ENCODE results near the gene ANKRD12. TPM values are rescaled to one million over a fixed set of nuclear protein-coding genes. Genes with fewer than 3 reads are reported as not detected.

The ANKRD12 gene
- total RNA-seq, 2 experiments from 2014 or later: 65.9 to 66.5 TPM

DNA sequence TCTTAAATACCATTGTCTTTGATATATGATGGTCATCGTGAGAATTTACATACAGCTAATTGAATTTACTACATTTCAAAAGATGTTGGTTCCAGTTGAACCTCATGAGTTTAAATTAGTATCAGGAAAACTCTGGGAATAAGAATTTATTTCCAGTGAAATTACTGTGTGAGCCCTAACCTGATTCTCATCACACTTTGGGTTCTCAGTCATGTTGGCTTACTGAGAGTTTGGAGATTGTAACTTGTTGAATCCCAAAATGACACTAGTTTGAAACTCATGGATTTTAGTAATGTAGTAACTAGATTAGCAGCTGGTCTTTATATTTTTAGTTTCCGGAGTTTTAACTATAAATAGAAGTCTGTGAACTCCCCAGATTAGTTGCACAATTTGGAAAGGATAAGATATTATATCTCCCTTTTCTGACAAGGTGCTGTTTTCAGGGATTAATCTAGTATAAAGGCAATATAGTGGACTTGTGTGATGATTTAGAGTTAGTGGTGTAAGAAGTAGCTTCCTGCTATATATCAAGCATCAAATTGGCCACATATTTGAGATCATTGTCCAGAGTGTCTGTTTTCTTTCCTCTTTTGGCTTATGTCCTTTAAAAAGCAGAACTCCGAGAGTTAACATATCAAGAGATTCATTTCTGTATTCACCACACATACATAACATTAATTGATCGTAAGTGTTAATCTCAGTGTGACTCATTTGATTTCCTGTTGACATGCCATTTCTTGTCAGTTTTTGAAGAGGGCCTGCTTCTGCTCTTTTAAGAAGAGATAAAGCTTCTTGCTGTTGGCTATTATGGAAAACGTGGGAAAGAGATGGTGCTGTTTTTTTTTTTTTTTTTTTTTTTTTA lies 18.4 kb upstream of the ANKRD12 start:
- no peak for TF ChIP-seq EZH2phosphoT487 (IDR thresholded peaks at IDR 0.05; ENCODE audit: borderline replicate concordance, low read depth, low read length)
- TF ChIP-seq, protein P1, sequence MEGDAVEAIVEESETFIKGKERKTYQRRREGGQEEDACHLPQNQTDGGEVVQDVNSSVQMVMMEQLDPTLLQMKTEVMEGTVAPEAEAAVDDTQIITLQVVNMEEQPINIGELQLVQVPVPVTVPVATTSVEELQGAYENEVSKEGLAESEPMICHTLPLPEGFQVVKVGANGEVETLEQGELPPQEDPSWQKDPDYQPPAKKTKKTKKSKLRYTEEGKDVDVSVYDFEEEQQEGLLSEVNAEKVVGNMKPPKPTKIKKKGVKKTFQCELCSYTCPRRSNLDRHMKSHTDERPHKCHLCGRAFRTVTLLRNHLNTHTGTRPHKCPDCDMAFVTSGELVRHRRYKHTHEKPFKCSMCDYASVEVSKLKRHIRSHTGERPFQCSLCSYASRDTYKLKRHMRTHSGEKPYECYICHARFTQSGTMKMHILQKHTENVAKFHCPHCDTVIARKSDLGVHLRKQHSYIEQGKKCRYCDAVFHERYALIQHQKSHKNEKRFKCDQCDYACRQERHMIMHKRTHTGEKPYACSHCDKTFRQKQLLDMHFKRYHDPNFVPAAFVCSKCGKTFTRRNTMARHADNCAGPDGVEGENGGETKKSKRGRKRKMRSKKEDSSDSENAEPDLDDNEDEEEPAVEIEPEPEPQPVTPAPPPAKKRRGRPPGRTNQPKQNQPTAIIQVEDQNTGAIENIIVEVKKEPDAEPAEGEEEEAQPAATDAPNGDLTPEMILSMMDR (conservative IDR thresholded peaks at IDR 0.05; ENCODE audit: low read length): no peak
- no TSS peak for BruUV-seq (replicated peaks)
- Histone ChIP-seq H2AFZ (ENCODE audit: low read length) (no peak overlapping the region), H3K9me3 (ENCODE audit: low read length) (no peaks in the 10 kb centered on the region), H3K4me2 (ENCODE audit: low read length) (peak overlapping the region; percentile 37; the same call in 1 of the 2 replicates), H3K4me1 (ENCODE audit: insufficient read depth, low read length, poor library complexity, severe bottlenecking) (peaks cover 34% of the 10 kb centered on the region), H3K9me2 (ENCODE audit: insufficient read depth, low read length) (no peaks in the 10 kb centered on the region), H3K36me3 (ENCODE audit: insufficient read depth, low read length) (peaks cover 92% of the 10 kb centered on the region), H4K20me1 (ENCODE audit: insufficient read depth, low read length) (no peaks in the 10 kb centered on the region), H3K27ac (ENCODE audit: low read depth, low read length, poor library complexity, severe bottlenecking) (peak overlapping the region; percentile 34), H3K79me2 (ENCODE audit: insufficient read depth, low read depth, low read length) (peaks cover 94% of the 10 kb centered on the region), H3K4me3 (ENCODE audit: low read depth, low read length, poor library complexity, severe bottlenecking) (peak overlapping the region; percentile 6)
- no peak for DNase-seq (ENCODE audit: low spot score)
- CTCF ChIA-PET (ENCODE audit: unreplicated experiment): no interaction called here
- intact Hi-C loops (cut with micrococcal nuclease; ENCODE audit: unreplicated experiment): no loop called here
- POLR2A ChIA-PET: interaction anchor here (0.6 to 1.9 kb wide), 11 partner anchors 8 to 398 kb away, joined by 3 to 10 read pairs (median 4); no protein-coding TSS in a partner anchor

DNA sequence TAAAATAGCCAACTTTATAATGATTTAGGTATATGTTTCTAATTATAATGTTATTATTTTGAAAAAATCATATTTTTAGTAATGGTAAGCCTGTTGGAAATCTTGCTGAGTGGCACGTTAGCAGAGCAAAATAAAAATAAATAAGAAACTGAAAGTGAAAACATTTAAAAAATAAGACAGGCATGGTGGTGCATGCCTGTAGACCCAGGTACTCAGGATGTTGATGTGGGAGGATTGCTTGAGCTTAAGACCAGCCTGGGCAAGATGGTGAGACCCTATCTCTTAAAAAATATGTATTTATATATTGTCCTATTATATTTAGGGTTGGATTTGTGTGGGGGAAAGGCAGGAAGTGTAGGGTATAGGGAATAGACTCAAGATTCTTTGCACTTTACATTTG lies 15.8 kb upstream of the ANKRD12 start:
- Histone ChIP-seq H3K27ac (ENCODE audit: low read depth, low read length, poor library complexity, severe bottlenecking) (no peak overlapping the region), H3K4me2 (ENCODE audit: low read length) (no peak overlapping the region), H3K79me2 (ENCODE audit: insufficient read depth, low read depth, low read length) (peaks cover 90% of the 10 kb centered on the region), H3K9me2 (ENCODE audit: insufficient read depth, low read length) (no peaks in the 10 kb centered on the region), H2AFZ (ENCODE audit: low read length) (no peak overlapping the region), H4K20me1 (ENCODE audit: insufficient read depth, low read length) (no peaks in the 10 kb centered on the region), H3K36me3 (ENCODE audit: insufficient read depth, low read length) (peaks cover 96% of the 10 kb centered on the region), H3K4me1 (ENCODE audit: insufficient read depth, low read length, poor library complexity, severe bottlenecking) (peaks cover 26% of the 10 kb centered on the region), H3K4me3 (ENCODE audit: low read depth, low read length, poor library complexity, severe bottlenecking) (no peak overlapping the region), H3K9me3 (ENCODE audit: low read length) (no peaks in the 10 kb centered on the region)
- BruUV-seq (replicated peaks): no TSS peak
- POLR2A ChIA-PET: interaction anchor here (4.0 kb wide), 1 partner anchor 11 kb away, joined by 23 read pairs; no protein-coding TSS in a partner anchor
- DNase-seq (ENCODE audit: low spot score): no peak
- intact Hi-C loops (cut with micrococcal nuclease; ENCODE audit: unreplicated experiment): no loop called here
- no peak for TF ChIP-seq EZH2phosphoT487 (IDR thresholded peaks at IDR 0.05; ENCODE audit: borderline replicate concordance, low read depth, low read length)
- TF ChIP-seq, protein P1 (conservative IDR thresholded peaks at IDR 0.05; ENCODE audit: low read length): no peak
- CTCF ChIA-PET (ENCODE audit: unreplicated experiment): no interaction called here

DNA sequence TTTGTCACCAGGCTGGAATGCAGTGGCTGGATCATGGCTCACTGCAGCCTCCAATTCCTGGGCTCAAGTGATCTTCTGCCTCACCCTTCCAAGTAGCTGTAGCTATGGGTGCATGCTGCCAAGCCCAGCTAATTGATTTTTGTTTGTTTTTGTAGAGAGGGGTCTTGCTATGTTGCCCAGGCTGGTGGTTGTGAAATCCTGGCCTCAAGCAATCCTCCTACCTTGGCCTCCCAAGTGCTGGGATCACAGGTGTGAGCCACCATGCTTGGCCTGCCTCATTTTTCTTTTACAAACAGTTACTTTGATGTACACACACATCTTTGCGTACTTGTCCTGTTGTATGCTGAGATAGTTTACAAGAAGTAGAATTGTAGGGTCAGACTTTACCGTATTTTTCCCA lies 13.1 kb upstream of the ANKRD12 start:
- H3K4me3 ChIP-seq (ENCODE audit: low read depth, low read length, poor library complexity, severe bottlenecking): no peak overlapping the region
- CTCF ChIA-PET (ENCODE audit: unreplicated experiment): no interaction called here
- POLR2A ChIA-PET: interaction anchor here (0.9 to 4.0 kb wide), 2 partner anchors 13 to 18 kb away, joined by 7 to 23 read pairs; no protein-coding TSS in a partner anchor
- peaks cover 70% of the 10 kb centered on the region; the same call in 1 of the 2 replicates for H3K79me2 ChIP-seq (ENCODE audit: insufficient read depth, low read depth, low read length)
- no peaks in the 10 kb centered on the region for H3K9me3 ChIP-seq (ENCODE audit: low read length)
- H2AFZ ChIP-seq (ENCODE audit: low read length): no peak overlapping the region
- no peak overlapping the region for H3K4me2 ChIP-seq (ENCODE audit: low read length)
- H3K4me1 ChIP-seq (ENCODE audit: insufficient read depth, low read length, poor library complexity, severe bottlenecking): peaks cover 5% of the 10 kb centered on the region
- peaks cover 97% of the 10 kb centered on the region for H3K36me3 ChIP-seq (ENCODE audit: insufficient read depth, low read length)
- H3K27ac ChIP-seq (ENCODE audit: low read depth, low read length, poor library complexity, severe bottlenecking): no peak overlapping the region
- TF ChIP-seq, protein P1 (conservative IDR thresholded peaks at IDR 0.05; ENCODE audit: low read length): no peak
- TF ChIP-seq EZH2phosphoT487 (IDR thresholded peaks at IDR 0.05; ENCODE audit: borderline replicate concordance, low read depth, low read length): no peak
- no TSS peak for BruUV-seq (replicated peaks)
- no peak for DNase-seq (ENCODE audit: low spot score)
- no peaks in the 10 kb centered on the region for H3K9me2 ChIP-seq (ENCODE audit: insufficient read depth, low read length)
- intact Hi-C loops (cut with micrococcal nuclease; ENCODE audit: unreplicated experiment): no loop called here
- no peaks in the 10 kb centered on the region for H4K20me1 ChIP-seq (ENCODE audit: insufficient read depth, low read length)
